Esophagus muscularis mucosa (tissue), 4 donors: Measurements from ENCODE around the gene SAP130. TPM values are rescaled to one million over a fixed set of nuclear protein-coding genes. Genes with fewer than 3 reads are reported as not detected.

Source experiments
- DNase-seq: peaks from one replicate; pipeline ENCODE4 v3.0.0-alpha.2; 2017; ENCODE audit errors: extremely low spot score
- H3K27ac ChIP-seq, 4 donors: fragments of 200-600 bp; sonication (generic); replicated peaks in 1 of 4; 1 replicate in 3 of 4; 2 replicates in 1 of 4; pipeline ENCODE4 v1.5.1; 2016 to 2019; ENCODE audit warnings: mild to moderate bottlenecking in 1 of 4
- H3K27me3 ChIP-seq, 4 donors: fragments of 200-600 bp; sonication (generic); one replicate each; pipeline versions ENCODE4 v1.5.1 to v1.6.0; 2016 to 2019
- H3K36me3 ChIP-seq, 4 donors: fragments of 200-600 bp; sonication (generic); one replicate each; pipeline ENCODE4 v1.5.1; 2016 to 2019
- H3K4me1 ChIP-seq, 4 donors: fragments of 200-600 bp; sonication (generic); one replicate each; pipeline ENCODE4 v1.5.1; 2016 to 2019
- H3K4me3 ChIP-seq, 4 donors: fragments of 200-600 bp; sonication (generic); 1 replicate in 2 of 4; 2 replicates in 2 of 4; pipeline ENCODE4 v1.5.1; 2016 to 2019; ENCODE audit warnings: mild to moderate bottlenecking in 4 of 4, moderate library complexity in 1 of 4
- H3K9me3 ChIP-seq, 4 donors: fragments of 200-600 bp; sonication (generic); 1 replicate in 3 of 4; 2 replicates in 1 of 4; pipeline ENCODE4 v1.5.1; 2016 to 2019
- EP300 ChIP-seq: sonication (generic); formaldehyde crosslinking; IDR thresholded peaks from one replicate; pipeline ENCODE4 v1.6.1; 2017; ENCODE audit warnings: antibody characterized with exemption
- POLR2A ChIP-seq: fragments of 450-650 bp; IDR thresholded peaks from one replicate; pipeline ENCODE4 v1.6.1; 2017; ENCODE audit warnings: antibody characterized with exemption, moderate library complexity, mild to moderate bottlenecking, low read depth
- POLR2AphosphoS5 ChIP-seq, 2 donors: sonication (generic); formaldehyde crosslinking; IDR thresholded peaks; one replicate each; pipeline ENCODE4 v1.6.1; 2017; ENCODE audit warnings: antibody characterized with exemption in 2 of 2
- WGBS: methylation state at CpG from one replicate; pipeline ENCODE4 v1.1.5; 2018; 5-methylcytosine and 5-hydroxymethylcytosine counted together
- intact Hi-C: fragments of 100-400 bp; cut with DNase I; formaldehyde crosslinking; loops from one replicate; pipeline ENCODE4 v1.15.1; 2023
- total RNA-seq, 4 donors: library from RNA; depleted of rRNA; stranded (reverse); fragments of >200 nt; gene quantifications; one replicate each; pipeline versions ENCODE4 v1.1.0 to v1.2.1, GENCODE V29; 2016
- TF ChIP-seq, protein P1 (sequence below), 3 experiments: fragments of 200-600 bp in 2 of 3; fragments of 450-650 bp in 1 of 3; sonication (generic) in 2 of 3; IDR thresholded peaks; one replicate each; pipeline ENCODE4 v1.5.1; 2017 to 2019; ENCODE audit warnings: antibody characterized with exemption in 3 of 3, mild to moderate bottlenecking in 2 of 3, moderate library complexity in 1 of 3

Gene SAP130
- total RNA-seq, 4 donors from 2014 or later = 6.8 to 12.3 (median 10.7) TPM

DNA sequence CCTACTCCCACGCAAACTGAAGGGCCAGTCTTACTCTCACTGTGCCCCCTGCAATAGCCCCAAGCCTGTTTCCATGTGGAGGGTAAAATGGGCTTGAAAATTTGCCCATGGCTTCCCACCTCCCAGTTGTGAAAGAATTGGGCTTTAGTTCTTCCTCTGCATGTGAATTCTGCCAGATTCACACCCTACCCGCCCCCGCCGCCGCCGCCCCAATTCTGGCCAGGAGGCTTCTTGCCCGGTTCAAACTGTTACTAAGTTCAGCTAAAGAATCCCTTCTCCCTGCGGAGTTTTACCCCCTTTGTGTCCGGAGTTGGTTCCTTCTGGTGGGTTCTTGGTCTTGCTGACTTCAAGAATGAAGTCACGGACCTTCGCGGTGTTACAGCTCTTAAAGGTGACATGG lies 25.5 kb upstream of the SAP130 start:
- intact Hi-C loops = no loop called here
- H3K36me3 ChIP-seq = no peaks in the 10 kb centered on the region
- DNase-seq = no peak
- H3K4me3 ChIP-seq = no peak overlapping the region
- TF ChIP-seq, protein P1, sequence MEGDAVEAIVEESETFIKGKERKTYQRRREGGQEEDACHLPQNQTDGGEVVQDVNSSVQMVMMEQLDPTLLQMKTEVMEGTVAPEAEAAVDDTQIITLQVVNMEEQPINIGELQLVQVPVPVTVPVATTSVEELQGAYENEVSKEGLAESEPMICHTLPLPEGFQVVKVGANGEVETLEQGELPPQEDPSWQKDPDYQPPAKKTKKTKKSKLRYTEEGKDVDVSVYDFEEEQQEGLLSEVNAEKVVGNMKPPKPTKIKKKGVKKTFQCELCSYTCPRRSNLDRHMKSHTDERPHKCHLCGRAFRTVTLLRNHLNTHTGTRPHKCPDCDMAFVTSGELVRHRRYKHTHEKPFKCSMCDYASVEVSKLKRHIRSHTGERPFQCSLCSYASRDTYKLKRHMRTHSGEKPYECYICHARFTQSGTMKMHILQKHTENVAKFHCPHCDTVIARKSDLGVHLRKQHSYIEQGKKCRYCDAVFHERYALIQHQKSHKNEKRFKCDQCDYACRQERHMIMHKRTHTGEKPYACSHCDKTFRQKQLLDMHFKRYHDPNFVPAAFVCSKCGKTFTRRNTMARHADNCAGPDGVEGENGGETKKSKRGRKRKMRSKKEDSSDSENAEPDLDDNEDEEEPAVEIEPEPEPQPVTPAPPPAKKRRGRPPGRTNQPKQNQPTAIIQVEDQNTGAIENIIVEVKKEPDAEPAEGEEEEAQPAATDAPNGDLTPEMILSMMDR (IDR thresholded peaks at IDR 0.05) = no peak
- no peak for TF ChIP-seq POLR2A
- TF ChIP-seq POLR2AphosphoS5 (IDR thresholded peaks at IDR 0.05) = no peak
- no peak for TF ChIP-seq EP300
- 94% methylated on average over 12 of the region's 12 CpGs for WGBS
- peaks cover 0 to 4% (median 0%) of the 10 kb centered on the region in 4 donors for H3K27me3 ChIP-seq
- H3K4me1 ChIP-seq = no peaks in the 10 kb centered on the region
- H3K27ac ChIP-seq = no peak overlapping the region
- H3K9me3 ChIP-seq = peaks cover 0 to 15% (median 5%) of the 10 kb centered on the region in 4 donors

- Histone ChIP-seq H3K4me3 (no peak overlapping the region), H3K27me3 (peaks cover 0 to 7% (median 0%) of the 10 kb centered on the region in 4 donors), H3K36me3 (no peaks in the 10 kb centered on the region), H3K27ac (no peak overlapping the region), H3K4me1 (no peaks in the 10 kb centered on the region), H3K9me3 (peaks cover 0 to 33% (median 15%) of the 10 kb centered on the region in 4 donors)
- WGBS = 80% methylated on average over 3 of the region's 3 CpGs
- TF ChIP-seq POLR2A = no peak
- TF ChIP-seq EP300 = no peak
- TF ChIP-seq, protein P1 (IDR thresholded peaks at IDR 0.05) = no peak
- no peak for TF ChIP-seq POLR2AphosphoS5 (IDR thresholded peaks at IDR 0.05)
- intact Hi-C loops = no loop called here
- no peak for DNase-seq
Measured at GRCh38 chr2:128043041-128043440, 15.2 kb upstream of the SAP130 start.

GRCh38 chr2:128041561-128041960 lies 13.7 kb upstream of the SAP130 start:
- Histone ChIP-seq H3K27me3 (peaks cover 0 to 7% (median 0%) of the 10 kb centered on the region in 4 donors), H3K9me3 (peaks cover 0 to 48% (median 28%) of the 10 kb centered on the region in 4 donors), H3K4me3 (no peak overlapping the region), H3K27ac (no peak overlapping the region), H3K36me3 (no peaks in the 10 kb centered on the region), H3K4me1 (no peaks in the 10 kb centered on the region)
- 84% methylated on average over 3 of the region's 3 CpGs for WGBS
- TF ChIP-seq, protein P1 (IDR thresholded peaks at IDR 0.05) = no peak
- TF ChIP-seq EP300 (no peak), POLR2A (no peak), POLR2AphosphoS5 (IDR thresholded peaks at IDR 0.05) (no peak)
- no peak for DNase-seq
- intact Hi-C loops = no loop called here

GRCh38 chr2:128040166-128040771 lies 12.4 kb upstream of the SAP130 start:
- DNase-seq = no peak
- Histone ChIP-seq H3K27ac (no peak overlapping the region), H3K36me3 (no peaks in the 10 kb centered on the region), H3K4me1 (no peaks in the 10 kb centered on the region), H3K27me3 (peaks cover 0 to 7% (median 0%) of the 10 kb centered on the region in 4 donors), H3K9me3 (peaks cover 0 to 52% (median 32%) of the 10 kb centered on the region in 4 donors), H3K4me3 (no peak overlapping the region)
- WGBS = 86% methylated on average over 8 of the region's 8 CpGs
- intact Hi-C loops = no loop called here
- TF ChIP-seq EP300 (no peak), POLR2AphosphoS5 (IDR thresholded peaks at IDR 0.05) (no peak), POLR2A (no peak)
- TF ChIP-seq, protein P1 (IDR thresholded peaks at IDR 0.05) = no peak
